HepG2 (cell line): Measurements from ENCODE around the gene OR2H1. TPM values are rescaled to one million over a fixed set of nuclear protein-coding genes. Genes with fewer than 3 reads are reported as not detected.

ENCODE experiments used
- ATF5 ChIP-seq: sonication (generic); formaldehyde crosslinking; IDR thresholded peaks from 2 replicates; pipeline ENCODE4 v1.4.0; 2020; ENCODE audit warnings: mild to moderate bottlenecking, low read depth, missing genetic modification reagents
- BRD4 ChIP-seq: sonication (generic); formaldehyde crosslinking; IDR thresholded peaks from 2 replicates; pipeline ENCODE4 v1.4.0; 2020; ENCODE audit warnings: missing genetic modification reagents
- ELF3 ChIP-seq: IDR thresholded peaks from 2 replicates; pipeline ENCODE4 v1.6.1; 2016; ENCODE audit warnings: missing genetic modification reagents, missing compliant biosample characterization
- HMGXB4 ChIP-seq, 2 experiments: sonication (generic) in 1 of 2; formaldehyde crosslinking in 1 of 2; IDR thresholded peaks; 2 replicates each; pipeline versions ENCODE4 v1.4.0 to v1.6.1; 2018 to 2020; ENCODE audit warnings: missing genetic modification reagents in 2 of 2, borderline replicate concordance in 1 of 2, low read depth in 1 of 2, mild to moderate bottlenecking in 1 of 2, missing biosample characterization in 1 of 2
- POGK ChIP-seq: sonication (generic); formaldehyde crosslinking; conservative IDR thresholded peaks from 2 replicates; pipeline ENCODE4 v1.8.0; 2022; ENCODE audit warnings: mild to moderate bottlenecking, moderate library complexity, missing genetic modification reagents
- ZNF407 ChIP-seq: sonication (generic); formaldehyde crosslinking; IDR thresholded peaks from one replicate; pipeline ENCODE4 v1.5.1; 2020; ENCODE audit warnings: mild to moderate bottlenecking, missing genetic modification reagents; ENCODE audit errors: not compliant biosample characterization
- ZNF564 ChIP-seq: sonication (generic); formaldehyde crosslinking; IDR thresholded peaks from 2 replicates; pipeline ENCODE4 v1.8.1; 2023; ENCODE audit warnings: mild to moderate bottlenecking, missing genetic modification reagents
- polyA plus RNA-seq, 8 experiments: library from polyadenylated mRNA; depleted of rRNA in 3 of 8; stranded (reverse) in 7 of 8; unstranded in 1 of 8; fragments of >200 nt; fragmentation: Illumina TruSeq in 4 of 8; extraction: Trizol in 4 of 8; gene quantifications; 2 replicates each; pipeline versions ENCODE4 v1.2.1 to v1.2.3, GENCODE V29; 2011 to 2016; ENCODE audit warnings: low read depth in 4 of 8, missing spikeins in 1 of 8, mixed read lengths in 1 of 8; ENCODE audit not compliant: insufficient read depth in 1 of 8
- total RNA-seq, 5 experiments: library from RNA; depleted of rRNA; stranded (reverse); fragments of >200 nt; fragmentation: Illumina TruSeq; extraction: Trizol; gene quantifications; 2 replicates each; pipeline ENCODE4 v1.2.3, GENCODE V29; 2016; ENCODE audit warnings: low read depth in 1 of 5

Gene OR2H1
- total and polyA plus RNA-seq, 2 of the 13 experiments (the other 11 are each of a cell fraction or from before 2014, with no cell fraction given), result 0.15 TPM; not detected in 1

DNA sequence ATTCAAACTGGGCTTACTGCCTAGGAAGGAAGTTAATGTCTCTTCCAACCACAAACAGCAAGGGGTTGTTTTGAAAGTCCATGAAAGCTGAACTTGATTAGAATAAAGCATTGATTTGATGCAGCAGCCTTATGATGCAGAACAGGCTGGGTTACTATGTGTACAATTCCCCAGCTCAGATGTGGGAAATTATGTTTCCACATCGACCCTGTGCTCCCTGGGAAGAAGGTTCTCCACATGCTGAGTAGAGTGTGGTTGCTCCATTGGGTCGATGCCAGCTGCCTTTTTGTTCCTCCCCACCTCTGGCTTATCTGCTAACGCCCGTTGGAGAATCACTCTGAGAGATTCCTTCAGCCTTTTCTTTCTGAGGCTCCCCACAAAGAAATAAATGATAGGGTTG lies 29.6 kb downstream of the OR2H1 start (continued):
- TF ChIP-seq ZNF407 (CRISPR knock-in tag) (no peak), ATF5 (CRISPR knock-in tag) (no peak), BRD4 (no peak), POGK (CRISPR knock-in tag) (no peak), ELF3 (CRISPR knock-in tag) (no peak), ZNF564 (CRISPR knock-in tag) (no peak), HMGXB4 (CRISPR knock-in tag; IDR thresholded peaks at IDR 0.05; ENCODE audit: borderline replicate concordance in 1 of 2, low read depth in 1 of 2) (no peak)
